ENCODE results near the gene MLPH.
A peak's percentile ranks its signal among the peaks of the same experiment; 100 is the strongest.

The MLPH gene

DNA sequence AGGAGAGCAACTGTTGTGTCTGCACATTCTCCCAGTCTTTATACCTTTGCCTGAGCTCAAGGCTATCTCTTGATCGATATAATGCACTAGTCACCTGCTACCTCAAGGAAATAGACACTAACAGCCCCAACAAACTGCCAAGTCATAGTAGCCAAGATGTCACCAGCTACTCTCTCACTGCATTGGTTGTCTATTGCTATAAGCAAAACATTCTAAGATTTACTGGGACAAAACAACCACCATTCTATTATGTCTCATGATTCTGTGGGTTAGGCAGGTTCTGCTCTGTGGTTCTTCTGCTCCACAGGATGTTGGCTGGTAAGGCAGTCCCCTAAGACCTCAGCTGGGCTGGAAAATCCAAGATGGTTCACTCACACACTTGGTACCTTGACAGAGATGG is 28.5 kb upstream of the MLPH start:
- Histone ChIP-seq H3K4ac (ENCODE audit: low read depth, low read length) (no peak overlapping the region), H3K4me3 (ENCODE audit: low read depth, low read length) (no peak overlapping the region), H4K8ac (ENCODE audit: low read depth, low read length) (no peak overlapping the region), H3K79me1 (ENCODE audit: low read length) (no peaks in the 10 kb centered on the region), H3K79me2 (ENCODE audit: control insufficient read depth, insufficient read depth, low read length, poor library complexity) (no peaks in the 10 kb centered on the region), H2BK5ac (ENCODE audit: low read depth, low read length, poor library complexity) (no peak overlapping the region), H3K4me1 (ENCODE audit: control insufficient read depth in 1 of 2, insufficient read depth in 2 of 2, low read length in 2 of 2) (peaks cover 0 to 4% of the 10 kb centered on the region in 2 experiments), H4K12ac (ENCODE audit: low read depth, low read length) (no peak overlapping the region), H3K18ac (ENCODE audit: low read length) (no peak overlapping the region), H2AK5ac (ENCODE audit: low read length) (no peak overlapping the region), H2BK12ac (ENCODE audit: low read length) (no peak overlapping the region), H3K9ac (ENCODE audit: low read length) (no peak overlapping the region), H3K36me3 (ENCODE audit: control insufficient read depth in 1 of 2, insufficient read depth in 2 of 2, low read length in 2 of 2) (no peaks in the 10 kb centered on the region), H3K14ac (ENCODE audit: low read length) (no peak overlapping the region), H3K4me2 (ENCODE audit: low read length) (no peak overlapping the region), H3K27ac (ENCODE audit: low read depth, low read length) (no peak overlapping the region), H3K27me3 (ENCODE audit: insufficient read depth, low read length) (no peaks in the 10 kb centered on the region), H3K9me3 (ENCODE audit: insufficient read depth, low read depth, low read length) (peaks cover 11% of the 10 kb centered on the region), H2AFZ (ENCODE audit: insufficient read depth, low read length, poor library complexity) (no peak overlapping the region), H3K23ac (ENCODE audit: low read length) (no peak overlapping the region), H4K91ac (ENCODE audit: low read depth, low read length) (no peak overlapping the region), H2BK120ac (ENCODE audit: insufficient read depth, low read length, poor library complexity) (no peak overlapping the region)
- DNase-seq, result no peak
- no CpG with 5 or more reads among the region's 1 CpG for WGBS (ENCODE audit: extremely low coverage, insufficient coverage, insufficient read length)

DNA sequence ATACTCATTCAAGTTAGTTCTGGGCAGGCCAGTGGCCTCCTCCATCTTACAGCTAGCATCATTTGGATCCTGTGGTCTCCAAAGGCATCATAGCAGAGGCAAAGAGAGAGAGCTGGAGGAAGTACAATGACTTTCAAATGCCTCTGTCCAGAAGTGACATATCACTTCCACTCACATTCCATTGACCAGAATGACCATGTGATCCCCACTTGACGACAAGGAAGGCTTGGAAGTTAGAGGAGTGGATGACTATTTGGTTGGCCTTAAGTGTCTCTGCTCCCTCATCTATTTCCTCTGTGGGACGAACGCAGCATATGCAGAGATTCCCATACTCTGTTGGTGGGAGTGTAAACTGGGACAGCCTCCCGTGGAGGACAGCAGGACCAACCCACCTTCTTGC is 27.8 kb upstream of the MLPH start:
- peaks cover 0 to 4% of the 10 kb centered on the region in 2 experiments for H3K4me1 ChIP-seq (ENCODE audit: control insufficient read depth in 1 of 2, insufficient read depth in 2 of 2, low read length in 2 of 2)
- H2BK120ac ChIP-seq (ENCODE audit: insufficient read depth, low read length, poor library complexity), result no peak overlapping the region
- no peak overlapping the region for H3K23ac ChIP-seq (ENCODE audit: low read length)
- H3K36me3 ChIP-seq (ENCODE audit: control insufficient read depth in 1 of 2, insufficient read depth in 2 of 2, low read length in 2 of 2), result no peaks in the 10 kb centered on the region
- no peak overlapping the region for H3K9ac ChIP-seq (ENCODE audit: low read length)
- no peak overlapping the region for H2AK5ac ChIP-seq (ENCODE audit: low read length)
- H4K8ac ChIP-seq (ENCODE audit: low read depth, low read length), result no peak overlapping the region
- no peak overlapping the region for H4K91ac ChIP-seq (ENCODE audit: low read depth, low read length)
- H3K4ac ChIP-seq (ENCODE audit: low read depth, low read length), result no peak overlapping the region
- no peak overlapping the region for H3K4me3 ChIP-seq (ENCODE audit: low read depth, low read length)
- H3K27me3 ChIP-seq (ENCODE audit: insufficient read depth, low read length), result no peaks in the 10 kb centered on the region
- whole genome bisulfite sequencing (ENCODE audit: extremely low coverage, insufficient coverage, insufficient read length), result no CpG with 5 or more reads among the region's 4 CpGs
- no peak overlapping the region for H3K4me2 ChIP-seq (ENCODE audit: low read length)
- H2BK12ac ChIP-seq (ENCODE audit: low read length), result no peak overlapping the region
- no peak overlapping the region for H3K18ac ChIP-seq (ENCODE audit: low read length)
- H2BK5ac ChIP-seq (ENCODE audit: low read depth, low read length, poor library complexity), result no peak overlapping the region
- no peak overlapping the region for H4K12ac ChIP-seq (ENCODE audit: low read depth, low read length)
- H3K79me1 ChIP-seq (ENCODE audit: low read length), result no peaks in the 10 kb centered on the region
- no peak overlapping the region for H2AFZ ChIP-seq (ENCODE audit: insufficient read depth, low read length, poor library complexity)
- no peak for DNase-seq
- no peak overlapping the region for H3K27ac ChIP-seq (ENCODE audit: low read depth, low read length)
- no peak overlapping the region for H3K14ac ChIP-seq (ENCODE audit: low read length)
- peaks cover 11% of the 10 kb centered on the region for H3K9me3 ChIP-seq (ENCODE audit: insufficient read depth, low read depth, low read length)
- no peaks in the 10 kb centered on the region for H3K79me2 ChIP-seq (ENCODE audit: control insufficient read depth, insufficient read depth, low read length, poor library complexity)

DNA sequence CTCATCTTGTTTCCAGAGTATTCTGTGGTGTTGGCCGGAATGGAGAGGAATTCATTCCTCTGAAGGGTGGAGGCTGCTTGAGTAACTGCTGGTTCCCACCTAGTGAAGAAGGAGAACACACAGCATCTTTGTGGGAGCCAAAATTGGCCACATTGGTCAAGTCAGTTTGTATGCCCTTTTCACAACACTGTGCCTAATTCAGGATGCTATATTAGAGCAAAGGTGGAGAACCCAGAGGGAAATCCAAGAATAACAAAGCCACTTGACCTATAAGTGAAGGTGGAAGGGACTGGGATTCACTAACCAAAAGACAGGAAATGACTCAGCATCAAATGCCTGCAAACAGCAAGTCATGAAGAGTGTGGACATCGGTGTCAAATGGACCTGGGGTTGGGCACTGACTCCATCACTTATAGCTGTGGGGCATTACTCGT is 27.3 kb upstream of the MLPH start:
- Histone ChIP-seq H3K79me1 (ENCODE audit: low read length) (no peaks in the 10 kb centered on the region), H3K18ac (ENCODE audit: low read length) (no peak overlapping the region), H3K4me1 (ENCODE audit: control insufficient read depth in 1 of 2, insufficient read depth in 2 of 2, low read length in 2 of 2) (peaks cover 0 to 4% of the 10 kb centered on the region in 2 experiments), H4K91ac (ENCODE audit: low read depth, low read length) (no peak overlapping the region), H3K14ac (ENCODE audit: low read length) (no peak overlapping the region), H2BK5ac (ENCODE audit: low read depth, low read length, poor library complexity) (no peak overlapping the region), H3K4ac (ENCODE audit: low read depth, low read length) (no peak overlapping the region), H2BK120ac (ENCODE audit: insufficient read depth, low read length, poor library complexity) (no peak overlapping the region), H3K23ac (ENCODE audit: low read length) (no peak overlapping the region), H3K9me3 (ENCODE audit: insufficient read depth, low read depth, low read length) (peaks cover 13% of the 10 kb centered on the region), H3K79me2 (ENCODE audit: control insufficient read depth, insufficient read depth, low read length, poor library complexity) (no peaks in the 10 kb centered on the region), H4K8ac (ENCODE audit: low read depth, low read length) (no peak overlapping the region), H3K27ac (ENCODE audit: low read depth, low read length) (no peak overlapping the region), H2AK5ac (ENCODE audit: low read length) (no peak overlapping the region), H3K36me3 (ENCODE audit: control insufficient read depth in 1 of 2, insufficient read depth in 2 of 2, low read length in 2 of 2) (no peaks in the 10 kb centered on the region), H2AFZ (ENCODE audit: insufficient read depth, low read length, poor library complexity) (no peak overlapping the region), H3K9ac (ENCODE audit: low read length) (no peak overlapping the region), H3K27me3 (ENCODE audit: insufficient read depth, low read length) (no peaks in the 10 kb centered on the region), H4K12ac (ENCODE audit: low read depth, low read length) (no peak overlapping the region), H3K4me3 (ENCODE audit: low read depth, low read length) (no peak overlapping the region), H2BK12ac (ENCODE audit: low read length) (no peak overlapping the region), H3K4me2 (ENCODE audit: low read length) (no peak overlapping the region)
- DNase-seq, result no peak
- no CpG with 5 or more reads among the region's 3 CpGs for WGBS (ENCODE audit: extremely low coverage, insufficient coverage, insufficient read length)

DNA sequence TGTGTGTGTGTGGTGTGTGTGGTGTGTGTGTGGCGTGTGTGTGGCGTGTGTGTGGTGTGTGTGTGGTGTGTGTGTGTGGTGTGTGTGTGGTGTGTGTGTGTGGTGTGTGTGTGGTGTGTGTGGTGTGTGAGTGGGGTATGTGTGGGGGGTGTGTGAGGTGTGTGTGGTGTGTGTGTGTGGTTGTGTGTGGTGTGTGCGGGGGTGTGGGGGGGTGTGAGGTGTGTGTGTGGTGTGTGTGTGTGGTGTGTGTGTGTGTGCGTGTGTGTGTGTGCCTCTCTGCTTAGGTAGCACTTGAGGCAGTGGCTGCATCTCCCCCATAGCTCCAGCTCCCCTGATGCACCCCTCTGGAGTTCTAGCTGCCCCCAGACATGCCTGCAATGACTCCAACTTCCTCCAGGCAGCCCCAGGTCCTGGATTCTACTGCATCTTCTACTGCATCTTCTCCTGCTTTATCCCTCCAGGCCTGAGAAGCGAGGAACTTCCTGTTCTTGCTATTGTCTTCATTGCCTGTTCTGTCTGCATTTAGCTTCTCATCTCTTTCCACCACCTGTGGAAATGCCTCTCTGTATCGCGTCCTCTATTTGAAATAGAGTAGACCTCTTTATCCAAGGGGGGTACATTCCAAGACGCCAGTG is 22.2 kb upstream of the MLPH start:
- peaks cover 0 to under 1% of the 10 kb centered on the region in 2 experiments for H3K4me1 ChIP-seq (ENCODE audit: control insufficient read depth in 1 of 2, insufficient read depth in 2 of 2, low read length in 2 of 2)
- H3K14ac ChIP-seq (ENCODE audit: low read length), result no peak overlapping the region
- no peak overlapping the region for H4K8ac ChIP-seq (ENCODE audit: low read depth, low read length)
- no peak overlapping the region for H3K27ac ChIP-seq (ENCODE audit: low read depth, low read length)
- H2BK5ac ChIP-seq (ENCODE audit: low read depth, low read length, poor library complexity), result no peak overlapping the region
- peak overlapping the region; percentile 39 for H3K4me3 ChIP-seq (ENCODE audit: low read depth, low read length)
- no peak overlapping the region for H3K4me2 ChIP-seq (ENCODE audit: low read length)
- H3K79me2 ChIP-seq (ENCODE audit: control insufficient read depth, insufficient read depth, low read length, poor library complexity), result no peaks in the 10 kb centered on the region
- no peak overlapping the region for H4K12ac ChIP-seq (ENCODE audit: low read depth, low read length)
- H3K23ac ChIP-seq (ENCODE audit: low read length), result no peak overlapping the region
- H3K4ac ChIP-seq (ENCODE audit: low read depth, low read length), result no peak overlapping the region
- no peaks in the 10 kb centered on the region for H3K79me1 ChIP-seq (ENCODE audit: low read length)
- H3K18ac ChIP-seq (ENCODE audit: low read length), result no peak overlapping the region
- H4K91ac ChIP-seq (ENCODE audit: low read depth, low read length), result no peak overlapping the region
- H3K36me3 ChIP-seq (ENCODE audit: control insufficient read depth in 1 of 2, insufficient read depth in 2 of 2, low read length in 2 of 2), result no peaks in the 10 kb centered on the region
- H2BK120ac ChIP-seq (ENCODE audit: insufficient read depth, low read length, poor library complexity), result no peak overlapping the region
- H3K27me3 ChIP-seq (ENCODE audit: insufficient read depth, low read length), result no peaks in the 10 kb centered on the region
- no peak overlapping the region for H2AFZ ChIP-seq (ENCODE audit: insufficient read depth, low read length, poor library complexity)
- H2AK5ac ChIP-seq (ENCODE audit: low read length), result no peak overlapping the region
- H3K9ac ChIP-seq (ENCODE audit: low read length), result no peak overlapping the region
- no peak for DNase-seq
- WGBS (ENCODE audit: extremely low coverage, insufficient coverage, insufficient read length), result 100% methylated on average over 1 of the region's 8 CpGs
- H2BK12ac ChIP-seq (ENCODE audit: low read length), result no peak overlapping the region
- H3K9me3 ChIP-seq (ENCODE audit: insufficient read depth, low read depth, low read length), result peaks cover 2% of the 10 kb centered on the region
